CD4-positive, alpha-beta T cell (primary cell): Measurements from ENCODE around the gene COPS8. TPM values are rescaled to one million over a fixed set of nuclear protein-coding genes. Genes with fewer than 3 reads are reported as not detected.

Experiments used
- ATAC-seq: fragments of 200-7000 bp; cut with Tn5 transposase; one replicate; pipeline ENCODE4 v1.10.0; 2022; ENCODE audit warnings: mild to moderate bottlenecking; ENCODE audit not compliant: poor library complexity
- CTCF ChIA-PET: fragments of 350-600 bp; sonication (Branson Sonifier 250); formaldehyde crosslinking; loops from one replicate; lab custom pipeline; 2021; ENCODE audit warnings: antibody characterized with exemption, inconsistent platforms; lab: Charles Lee
- POLR2A ChIA-PET: fragments of 350-600 bp; sonication (Branson Sonifier 250); formaldehyde crosslinking; loops from one replicate; lab custom pipeline; 2021; ENCODE audit warnings: antibody characterized with exemption, inconsistent platforms; lab: Charles Lee
- DNase-seq, 14 experiments: peaks; one replicate each; pipeline ENCODE4 v3.0.0-alpha.2; 2013 to 2020; ENCODE audit warnings: mixed read lengths in 2 of 14
- H3K27ac ChIP-seq, 2 donors: one replicate each; pipeline versions ENCODE4 v1.5.1 to v1.7.0; 2013; ENCODE audit warnings: low read length in 2 of 2, low read depth in 1 of 2, mild to moderate bottlenecking in 1 of 2
- H3K27me3 ChIP-seq, 2 experiments: 1 replicate in 1 of 2; 2 replicates in 1 of 2; pipeline versions ENCODE4 v1.6.1 to v1.7.0; 2013; ENCODE audit warnings: low read length in 2 of 2, control low read depth in 1 of 2, mild to moderate bottlenecking in 1 of 2, moderate library complexity in 1 of 2; ENCODE audit not compliant: insufficient read depth in 2 of 2, control insufficient read depth in 1 of 2
- H3K36me3 ChIP-seq: one replicate; pipeline ENCODE4 v1.6.1; 2013; ENCODE audit warnings: low read length, control low read depth; ENCODE audit not compliant: insufficient read depth
- H3K4me1 ChIP-seq: one replicate; pipeline ENCODE4 v1.6.1; 2013; ENCODE audit warnings: low read length, control low read depth; ENCODE audit not compliant: insufficient read depth
- H3K4me3 ChIP-seq: one replicate; pipeline ENCODE4 v1.5.1; 2013; ENCODE audit warnings: mild to moderate bottlenecking, low read length, moderate library complexity
- H3K9me3 ChIP-seq, 2 experiments: 1 replicate in 1 of 2; 2 replicates in 1 of 2; pipeline versions ENCODE4 v1.6.1 to v1.7.0; 2013; ENCODE audit warnings: low read length in 2 of 2, mild to moderate bottlenecking in 2 of 2, control low read depth in 1 of 2, moderate library complexity in 1 of 2; ENCODE audit not compliant: control insufficient read depth in 1 of 2, insufficient read depth in 1 of 2
- H3K27ac Mint-ChIP-seq: one replicate; pipeline ENCODE4 v1.8.0; 2020; ENCODE audit warnings: mixed read lengths
- H3K27me3 Mint-ChIP-seq: one replicate; pipeline ENCODE4 v1.8.0; 2021; ENCODE audit warnings: mixed read lengths
- H3K36me3 Mint-ChIP-seq: one replicate; pipeline ENCODE4 v1.8.0; 2021; ENCODE audit warnings: low read depth, mixed read lengths
- H3K4me1 Mint-ChIP-seq: one replicate; pipeline ENCODE4 v1.8.0; 2021; ENCODE audit warnings: low read depth, mixed read lengths
- H3K4me3 Mint-ChIP-seq: one replicate; pipeline ENCODE4 v1.8.0; 2020; ENCODE audit warnings: mild to moderate bottlenecking, mixed read lengths
- H3K9me3 Mint-ChIP-seq: one replicate; pipeline ENCODE4 v1.8.0; 2020; ENCODE audit warnings: mixed read lengths
- CTCF ChIP-seq: fragments of 200-600 bp; IDR thresholded peaks from one replicate; pipeline ENCODE4 v1.8.0; 2022; ENCODE audit warnings: antibody characterized with exemption, mild to moderate bottlenecking
- intact Hi-C, 2 experiments: fragments of 100-400 bp; cut with DNase I in 1 of 2; cut with micrococcal nuclease in 1 of 2; formaldehyde crosslinking; loops; one replicate each; pipeline versions ENCODE4 v1.15.1 to v1.9.0; 2023 to 2025; cut with DNase I, micrococcal nuclease
- total RNA-seq, 174 experiments: library from RNA in 2 of 174; stranded (reverse) in 2 of 174; gene quantifications; one replicate each; pipeline ENCODE4 v1.2.3 and lab custom pipeline; 2021 to 2026

The COPS8 gene
- total RNA-seq, 2 experiments from 2014 or later = 47.9 to 51.7 TPM

GRCh38 chr2:237148624-237149023 is 62.9 kb downstream of the COPS8 start:
- ChIA-PET POLR2A (no interaction called here), CTCF (interaction anchor here (0.5 kb wide), 1 partner anchor 1824 kb away, joined by 3 read pairs; no protein-coding TSS in a partner anchor)
- TF ChIP-seq CTCF = no peak
- Histone ChIP-seq H3K27ac (no peak overlapping the region), H3K4me1 (no peaks in the 10 kb centered on the region), H3K4me3 (no peak overlapping the region), H3K36me3 (no peaks in the 10 kb centered on the region), H3K9me3 (peaks cover 12 to 30% of the 10 kb centered on the region in 2 experiments), H3K27me3 (no peaks in the 10 kb centered on the region)
- Mint-ChIP-seq H3K4me1 (no peaks in the 10 kb centered on the region), H3K4me3 (no peak overlapping the region), H3K27me3 (no peaks in the 10 kb centered on the region), H3K27ac (no peak overlapping the region), H3K36me3 (peaks cover 3% of the 10 kb centered on the region), H3K9me3 (peaks cover 9% of the 10 kb centered on the region)
- no peak for ATAC-seq
- no peak for DNase-seq
- intact Hi-C loops = no loop called here

- TF ChIP-seq CTCF = no peak
- H3K9me3 ChIP-seq = peaks cover 12 to 30% of the 10 kb centered on the region in 2 experiments
- no peaks in the 10 kb centered on the region for H3K27me3 Mint-ChIP-seq
- no peaks in the 10 kb centered on the region for H3K36me3 ChIP-seq
- H3K9me3 Mint-ChIP-seq = peaks cover 9% of the 10 kb centered on the region
- DNase-seq (no peak), ATAC-seq (no peak)
- H3K4me3 ChIP-seq = no peak overlapping the region
- no peaks in the 10 kb centered on the region for H3K27me3 ChIP-seq
- POLR2A ChIA-PET = no interaction called here
- no peaks in the 10 kb centered on the region for H3K4me1 ChIP-seq
- CTCF ChIA-PET = no interaction called here
- H3K36me3 Mint-ChIP-seq = peaks cover 3% of the 10 kb centered on the region
- intact Hi-C loops = no loop called here
- no peaks in the 10 kb centered on the region for H3K4me1 Mint-ChIP-seq
- no peak overlapping the region for H3K4me3 Mint-ChIP-seq
- no peak overlapping the region for H3K27ac Mint-ChIP-seq
- H3K27ac ChIP-seq = no peak overlapping the region
Observed at GRCh38 chr2:237149425-237149824, 63.7 kb downstream of the COPS8 start.
